GM18508 (cell line): ENCODE data around the gene NNT.
"Not testable (repeated sequence)": the region's sequence is repeated elsewhere in the genome, so short reads cannot be mapped to it uniquely, and the experiment has no call there.

Source experiments
- ATAC-seq: cut with Tn5 transposase; IDR thresholded peaks from one replicate; pipeline ENCODE4 v1.9.1; 2021; ENCODE audit warnings: moderate number of reproducible peaks; ENCODE audit not compliant: insufficient read depth, unreplicated experiment

NNT gene

GRCh38 chr5:43582082-43583005 is 20.6 kb upstream of the NNT start:
- no peak for ATAC-seq

- ATAC-seq: no peak
Observed at GRCh38 chr5:43583724-43584123, 19.3 kb upstream of the NNT start.

- ATAC-seq: no peak
Observed at GRCh38 chr5:43584166-43584699, 18.7 kb upstream of the NNT start.

- no peak for ATAC-seq
Observed at GRCh38 chr5:43588842-43589241, 14.1 kb upstream of the NNT start.

GRCh38 chr5:43589310-43589709 is 13.7 kb upstream of the NNT start:
- no peak for ATAC-seq

GRCh38 chr5:43590700-43591099 is 12.3 kb upstream of the NNT start:
- no peak for ATAC-seq

GRCh38 chr5:43592363-43592762 is 10.6 kb upstream of the NNT start:
- no peak for ATAC-seq

- not testable (repeated sequence) for ATAC-seq
Observed at GRCh38 chr5:43598927-43599326, 4.1 kb upstream of the NNT start.

- no peak for ATAC-seq
Observed at GRCh38 chr5:43601454-43602260, 1.3 kb upstream of the NNT start.

- peak; percentile 50 for ATAC-seq
Observed at GRCh38 chr5:43603344-43604217, 601 bp downstream of the NNT start.

GRCh38 chr5:43604699-43605098 is 1.7 kb downstream of the NNT start:
- ATAC-seq: no peak

GRCh38 chr5:43606351-43606750 is 3.4 kb downstream of the NNT start:
- no peak for ATAC-seq

- no peak for ATAC-seq
Observed at GRCh38 chr5:43608406-43608805, 5.4 kb downstream of the NNT start.

GRCh38 chr5:43609752-43610151 is 6.8 kb downstream of the NNT start:
- ATAC-seq: peak; percentile 81

GRCh38 chr5:43613370-43613769 is 10.4 kb downstream of the NNT start:
- no peak for ATAC-seq

- ATAC-seq: no peak
Observed at GRCh38 chr5:43615445-43616184, 12.6 kb downstream of the NNT start.

GRCh38 chr5:43616535-43616934 is 13.6 kb downstream of the NNT start:
- ATAC-seq: no peak

GRCh38 chr5:43619380-43619779 is 16.4 kb downstream of the NNT start:
- no peak for ATAC-seq

- no peak for ATAC-seq
Observed at GRCh38 chr5:43619911-43620310, 16.9 kb downstream of the NNT start.
